ENCODE results near the gene CYP8B1.

- TF ChIP-seq EZH2 (IDR thresholded peaks at IDR 0.05) (no peak), POLR2AphosphoS5 (IDR thresholded peaks at IDR 0.05; ENCODE audit: borderline replicate concordance, low read depth, low read length) (no peak), FOXP2 (optimal IDR thresholded peaks at IDR 0.05; ENCODE audit: control extremely low read depth, extremely low read length, insufficient read depth) (no peak)
Measured at GRCh38 chr3:42827023-42827422, 48.7 kb downstream of the CYP8B1 start.

Measured in SK-N-MC (cell line).